Lower leg skin (tissue), 4 donors: ENCODE results near the gene EGF. TPM values are rescaled to one million over a fixed set of nuclear protein-coding genes. Genes with fewer than 3 reads are reported as not detected.

Source experiments
- DNase-seq, 2 donors: peaks; one replicate each; pipeline ENCODE4 v3.0.0-alpha.2; 2019; ENCODE audit warnings: low spot score in 2 of 2
- H3K4me3 ChIP-seq: fragments of 200-600 bp; sonication (generic); 2 replicates; pipeline ENCODE4 v1.5.1; 2017; ENCODE audit warnings: mild to moderate bottlenecking, low read depth; ENCODE audit not compliant: poor library complexity, severe bottlenecking
- POLR2A ChIP-seq, 2 donors: fragments of 450-650 bp; IDR thresholded peaks; one replicate each; pipeline ENCODE4 v1.6.1; 2016 to 2017; ENCODE audit warnings: antibody characterized with exemption in 2 of 2, mild to moderate bottlenecking in 1 of 2, moderate library complexity in 1 of 2
- WGBS, 2 donors: methylation state at CpG; one replicate each; pipeline ENCODE4 v1.1.5; 2018; 5-methylcytosine and 5-hydroxymethylcytosine counted together
- intact Hi-C: fragments of 100-400 bp; cut with DNase I; formaldehyde crosslinking; loops from one replicate; pipeline ENCODE4 v1.15.0; 2023; ENCODE audit warnings: low total_unique reads
- total RNA-seq, 4 donors: library from RNA; depleted of rRNA; stranded (reverse); fragments of >200 nt; gene quantifications; one replicate each; pipeline ENCODE4 v1.1.0, GENCODE V29; 2016
- TF ChIP-seq, protein P1 (sequence below), 3 donors: fragments of 450-650 bp; IDR thresholded peaks; one replicate each; pipeline ENCODE4 v1.5.1; 2016; ENCODE audit warnings: antibody characterized with exemption in 3 of 3, mild to moderate bottlenecking in 3 of 3, moderate library complexity in 2 of 3

Gene EGF
- total RNA-seq, 4 donors from 2014 or later = 1.5 to 3.9 (median 2.3) TPM

DNA sequence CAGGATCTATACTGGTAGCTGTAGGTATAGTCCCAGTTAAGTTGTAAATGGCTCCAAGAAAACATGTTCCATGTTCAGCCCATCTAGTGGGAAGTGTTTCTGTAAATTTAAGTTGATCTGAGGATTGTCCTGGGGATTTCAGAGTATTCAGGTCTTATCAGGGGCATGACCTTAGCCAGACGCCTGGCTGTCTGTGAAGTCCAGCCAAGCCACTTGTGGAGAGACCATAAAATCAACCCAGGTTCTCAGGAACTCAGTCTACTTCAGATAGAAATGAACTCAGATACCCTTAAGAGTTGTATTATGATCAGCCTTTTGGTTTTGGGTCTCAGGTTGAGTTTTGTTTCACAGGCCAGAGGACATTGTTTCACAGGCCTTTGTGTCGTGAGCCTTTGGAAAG is 95.9 kb downstream of the EGF start:
- 76 to 91% methylated on average over 2 of the region's 2 CpGs for WGBS, 2 donors
- TF ChIP-seq, protein P1, sequence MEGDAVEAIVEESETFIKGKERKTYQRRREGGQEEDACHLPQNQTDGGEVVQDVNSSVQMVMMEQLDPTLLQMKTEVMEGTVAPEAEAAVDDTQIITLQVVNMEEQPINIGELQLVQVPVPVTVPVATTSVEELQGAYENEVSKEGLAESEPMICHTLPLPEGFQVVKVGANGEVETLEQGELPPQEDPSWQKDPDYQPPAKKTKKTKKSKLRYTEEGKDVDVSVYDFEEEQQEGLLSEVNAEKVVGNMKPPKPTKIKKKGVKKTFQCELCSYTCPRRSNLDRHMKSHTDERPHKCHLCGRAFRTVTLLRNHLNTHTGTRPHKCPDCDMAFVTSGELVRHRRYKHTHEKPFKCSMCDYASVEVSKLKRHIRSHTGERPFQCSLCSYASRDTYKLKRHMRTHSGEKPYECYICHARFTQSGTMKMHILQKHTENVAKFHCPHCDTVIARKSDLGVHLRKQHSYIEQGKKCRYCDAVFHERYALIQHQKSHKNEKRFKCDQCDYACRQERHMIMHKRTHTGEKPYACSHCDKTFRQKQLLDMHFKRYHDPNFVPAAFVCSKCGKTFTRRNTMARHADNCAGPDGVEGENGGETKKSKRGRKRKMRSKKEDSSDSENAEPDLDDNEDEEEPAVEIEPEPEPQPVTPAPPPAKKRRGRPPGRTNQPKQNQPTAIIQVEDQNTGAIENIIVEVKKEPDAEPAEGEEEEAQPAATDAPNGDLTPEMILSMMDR (IDR thresholded peaks at IDR 0.05) = no peak
- TF ChIP-seq POLR2A (IDR thresholded peaks at IDR 0.05) = no peak

DNA sequence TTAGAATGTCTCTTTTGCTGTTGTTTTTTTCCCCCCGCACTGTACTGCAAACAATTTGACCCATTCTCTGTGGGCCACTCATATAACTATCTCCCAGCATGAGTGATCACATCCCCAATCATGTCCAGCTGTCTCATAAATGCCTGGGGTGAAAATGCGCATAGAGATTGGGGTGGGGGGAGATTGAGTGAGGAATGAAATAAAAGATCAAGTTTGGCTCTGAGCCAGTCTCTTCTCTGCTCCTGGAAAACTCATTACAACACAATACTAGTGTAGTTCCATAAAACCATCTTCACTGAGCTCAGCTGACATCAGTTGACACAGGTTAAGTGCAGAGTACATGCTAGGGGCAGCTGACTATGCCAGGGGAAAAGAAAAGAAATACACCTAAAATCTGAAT is 96.9 kb downstream of the EGF start:
- no peak for DNase-seq
- WGBS, 2 donors = 93 to 96% methylated on average over 2 of the region's 2 CpGs
- TF ChIP-seq POLR2A (IDR thresholded peaks at IDR 0.05) = no peak
- TF ChIP-seq, protein P1 (IDR thresholded peaks at IDR 0.05) = no peak
- H3K4me3 ChIP-seq = no peak overlapping the region
- intact Hi-C loops = loop anchor here (5.0 kb wide), 1 partner anchor 508 kb away; no protein-coding TSS in a partner anchor

More for the DNA sequence above, 95.9 kb downstream of the EGF start:
- H3K4me3 ChIP-seq = no peak overlapping the region
- DNase-seq = no peak
- intact Hi-C loops = loop anchor here (5.0 kb wide), 1 partner anchor 509 kb away; no protein-coding TSS in a partner anchor

DNA sequence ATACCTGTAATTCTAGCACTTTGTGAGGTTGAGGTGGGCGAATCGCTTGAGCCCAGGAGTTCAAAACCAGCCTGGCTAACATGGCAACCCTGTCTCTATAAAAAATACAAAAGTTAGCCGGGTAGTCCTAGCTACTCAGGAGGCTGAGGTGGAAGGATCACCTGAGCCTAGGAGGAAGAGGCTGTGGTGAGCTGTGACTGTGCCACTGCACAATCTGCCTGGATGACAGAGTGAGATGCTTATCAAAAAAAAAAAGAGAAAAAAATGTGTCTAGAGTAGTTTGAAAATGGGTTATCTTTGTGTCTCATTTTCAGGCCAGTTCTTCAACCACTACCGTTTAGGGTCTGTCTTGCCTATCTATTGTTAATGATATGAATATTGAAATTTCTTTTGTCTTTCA is 98.1 kb downstream of the EGF start:
- no peak overlapping the region for H3K4me3 ChIP-seq
- 94 to 95% methylated on average over 4 of the region's 4 CpGs for WGBS, 2 donors
- intact Hi-C loops = no loop called here
- no peak for DNase-seq
- TF ChIP-seq, protein P1 (IDR thresholded peaks at IDR 0.05) = no peak
- TF ChIP-seq POLR2A (IDR thresholded peaks at IDR 0.05) = no peak

DNA sequence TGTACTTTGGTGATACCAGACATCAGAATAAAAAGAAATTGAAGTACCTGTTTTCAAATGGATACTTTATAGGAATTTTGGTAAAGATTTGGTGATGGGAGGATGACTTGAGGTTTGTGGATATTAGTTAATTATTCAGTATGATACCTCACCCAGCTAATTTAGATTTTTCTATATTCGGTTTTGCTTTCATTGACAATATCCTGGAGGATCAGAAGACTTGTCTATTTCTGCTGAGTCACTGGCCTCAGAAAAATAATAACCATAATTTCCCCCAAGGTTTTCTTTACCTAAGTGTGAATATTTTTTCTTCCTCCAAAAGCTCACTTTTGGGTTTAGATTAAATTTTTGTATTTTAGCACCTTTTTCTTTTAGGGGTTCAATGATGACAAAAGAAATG is 100.2 kb downstream of the EGF start:
- WGBS, 2 donors = 67 to 70% methylated on average over 1 of the region's 1 CpG
- TF ChIP-seq POLR2A (IDR thresholded peaks at IDR 0.05) = no peak
- TF ChIP-seq, protein P1 (IDR thresholded peaks at IDR 0.05) = no peak
- intact Hi-C loops = no loop called here
- no peak for DNase-seq
- H3K4me3 ChIP-seq = no peak overlapping the region

DNA sequence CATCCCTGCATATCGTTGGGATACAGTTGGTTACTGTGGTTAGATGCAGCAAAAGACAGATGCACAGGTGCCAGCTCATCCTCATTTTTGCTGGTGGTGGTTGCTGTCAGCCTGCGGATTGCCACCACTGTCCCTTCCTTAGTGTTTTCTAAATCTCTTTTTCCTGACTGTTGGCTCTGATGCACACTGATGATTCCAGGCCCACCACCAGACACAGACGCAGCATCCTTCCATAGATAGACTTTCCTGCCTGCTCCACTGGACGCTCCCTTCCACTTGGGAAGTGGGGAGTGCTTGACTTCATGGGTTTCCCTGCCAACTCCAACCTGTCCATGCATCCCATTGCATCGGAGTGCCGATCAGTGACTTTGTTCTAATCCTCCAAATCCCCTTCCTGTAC is 101.5 kb downstream of the EGF start:
- TF ChIP-seq, protein P1 (IDR thresholded peaks at IDR 0.05) = no peak
- no peak for TF ChIP-seq POLR2A (IDR thresholded peaks at IDR 0.05)
- intact Hi-C loops = no loop called here
- no peak for DNase-seq
- WGBS, 2 donors = 83 to 85% methylated on average over 6 of the region's 6 CpGs
- H3K4me3 ChIP-seq = no peak overlapping the region

DNA sequence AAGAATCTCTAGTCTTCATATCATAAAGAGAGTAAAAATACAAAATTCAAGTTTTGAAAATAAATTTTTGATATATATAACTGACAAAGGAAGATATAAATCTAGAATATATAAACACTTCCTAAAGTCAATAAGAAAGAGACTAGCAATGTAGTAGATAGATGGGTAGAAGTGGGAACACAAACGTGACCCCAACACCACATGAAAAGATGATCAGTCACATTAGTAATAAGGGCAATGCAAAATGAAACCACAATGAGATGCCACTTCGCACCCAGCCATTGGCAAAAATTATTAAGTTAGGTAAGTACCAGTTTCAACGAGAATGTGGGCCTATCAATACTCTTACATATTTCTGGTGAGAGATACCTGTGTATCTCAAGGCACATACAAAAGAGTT is 106.5 kb downstream of the EGF start:
- 91% methylated on average over 3 of the region's 3 CpGs for WGBS, 2 donors

More for the DNA sequence above, 106.5 kb downstream of the EGF start:
- intact Hi-C loops = no loop called here
- DNase-seq = no peak
- H3K4me3 ChIP-seq = no peak overlapping the region
- TF ChIP-seq POLR2A (IDR thresholded peaks at IDR 0.05) = no peak
